Mesenchymal stem cell (in vitro differentiated cells and primary cell): ENCODE measurements around the gene PGAP6.

Experiments
- DNase-seq: peaks from one replicate; pipeline ENCODE4 v3.0.0-alpha.2; 2013
- H2AFZ ChIP-seq: one replicate; pipeline ENCODE4 v1.6.1; 2013; ENCODE audit warnings: low read depth, mild to moderate bottlenecking, control low read depth, inconsistent platforms, low read length, moderate library complexity
- H2AK5ac ChIP-seq: 2 replicates; pipeline ENCODE4 v1.6.1; 2013; ENCODE audit warnings: low read length, moderate library complexity, mild to moderate bottlenecking, inconsistent platforms; ENCODE audit not compliant: severe bottlenecking
- H2BK120ac ChIP-seq: one replicate; pipeline ENCODE4 v1.6.1; 2013; ENCODE audit warnings: low read depth, mild to moderate bottlenecking, inconsistent platforms, low read length, moderate library complexity
- H2BK12ac ChIP-seq, 2 experiments: one replicate each; pipeline ENCODE4 v1.6.1; 2013; ENCODE audit warnings: inconsistent platforms in 2 of 2, low read length in 2 of 2, mild to moderate bottlenecking in 2 of 2, moderate library complexity in 2 of 2, control low read depth in 1 of 2
- H2BK15ac ChIP-seq: one replicate; pipeline ENCODE4 v1.6.1; 2013; ENCODE audit warnings: mild to moderate bottlenecking, low read depth, inconsistent platforms; ENCODE audit not compliant: poor library complexity, severe bottlenecking
- H2BK5ac ChIP-seq: 2 replicates; pipeline ENCODE4 v1.6.1; 2013; ENCODE audit warnings: low read depth, mild to moderate bottlenecking, low read length, control low read depth, inconsistent platforms; ENCODE audit not compliant: poor library complexity, severe bottlenecking
- H3K14ac ChIP-seq, 2 experiments: one replicate each; pipeline ENCODE4 v1.6.1; 2013; ENCODE audit warnings: inconsistent platforms in 2 of 2, low read length in 2 of 2, control low read depth in 1 of 2, mild to moderate bottlenecking in 1 of 2, moderate library complexity in 1 of 2
- H3K18ac ChIP-seq, 2 experiments: one replicate each; pipeline ENCODE4 v1.6.1; 2013; ENCODE audit warnings: inconsistent platforms in 2 of 2, low read length in 2 of 2, control low read depth in 1 of 2, low read depth in 1 of 2, mild to moderate bottlenecking in 1 of 2
- H3K23ac ChIP-seq, 2 experiments: one replicate each; pipeline ENCODE4 v1.6.1; 2013; ENCODE audit warnings: inconsistent platforms in 2 of 2, low read length in 2 of 2, mild to moderate bottlenecking in 2 of 2, moderate library complexity in 2 of 2, control low read depth in 1 of 2
- H3K27ac ChIP-seq: 2 replicates; pipeline ENCODE4 v1.5.1; 2013; ENCODE audit warnings: mild to moderate bottlenecking, moderate library complexity, low read length, control low read depth, inconsistent platforms; ENCODE audit not compliant: poor library complexity, severe bottlenecking
- H3K27me3 ChIP-seq, 2 experiments: 2 replicates each; pipeline versions ENCODE4 v1.6.1 to v1.7.0; 2013; ENCODE audit warnings: low read length in 2 of 2, mild to moderate bottlenecking in 2 of 2, moderate library complexity in 2 of 2, control low read depth in 1 of 2, inconsistent platforms in 1 of 2; ENCODE audit not compliant: control insufficient read depth in 1 of 2, insufficient read depth in 1 of 2
- H3K36me3 ChIP-seq, 2 experiments: 2 replicates each; pipeline versions ENCODE4 v1.6.1 to v1.7.0; 2013; ENCODE audit warnings: low read length in 2 of 2, control low read depth in 1 of 2, inconsistent platforms in 1 of 2, low read depth in 1 of 2, mild to moderate bottlenecking in 1 of 2; ENCODE audit not compliant: insufficient read depth in 2 of 2, control insufficient read depth in 1 of 2
- H3K4ac ChIP-seq, 2 experiments: one replicate each; pipeline ENCODE4 v1.6.1; 2013; ENCODE audit warnings: inconsistent platforms in 2 of 2, low read length in 2 of 2, mild to moderate bottlenecking in 2 of 2, moderate library complexity in 2 of 2, control low read depth in 1 of 2, low read depth in 1 of 2
- H3K4me1 ChIP-seq: 2 replicates; pipeline ENCODE4 v1.6.1; 2013; ENCODE audit warnings: low read depth, low read length, control low read depth; ENCODE audit not compliant: control insufficient read depth, insufficient read depth
- H3K4me2 ChIP-seq: 2 replicates; pipeline ENCODE4 v1.6.1; 2013; ENCODE audit warnings: low read length, mild to moderate bottlenecking, inconsistent platforms; ENCODE audit not compliant: poor library complexity, severe bottlenecking
- H3K4me3 ChIP-seq, 2 experiments: 2 replicates each; pipeline versions ENCODE4 v1.5.1 to v1.7.0; 2013; ENCODE audit warnings: low read length in 2 of 2, mild to moderate bottlenecking in 2 of 2, control low read depth in 1 of 2, low read depth in 1 of 2; ENCODE audit not compliant: insufficient read depth in 1 of 2
- H3K79me1 ChIP-seq: replicated peaks from 2 replicates; pipeline ENCODE4 v1.6.1; 2013; ENCODE audit warnings: mild to moderate bottlenecking, control low read depth, low read length, inconsistent platforms; ENCODE audit not compliant: poor library complexity, severe bottlenecking
- H3K9ac ChIP-seq: 2 replicates; pipeline ENCODE4 v1.7.0; 2013; ENCODE audit warnings: mild to moderate bottlenecking, low read length, moderate library complexity
- H3K9me3 ChIP-seq: 2 replicates; pipeline ENCODE4 v1.7.0; 2013; ENCODE audit warnings: mild to moderate bottlenecking, low read length; ENCODE audit not compliant: control insufficient read depth
- H4K8ac ChIP-seq: one replicate; pipeline ENCODE4 v1.6.1; 2013; ENCODE audit warnings: inconsistent platforms, mild to moderate bottlenecking, low read length, moderate library complexity
- H4K91ac ChIP-seq: one replicate; pipeline ENCODE4 v1.6.1; 2013; ENCODE audit warnings: mild to moderate bottlenecking, low read length, inconsistent platforms
- WGBS: methylation state at CpG from one replicate; pipeline ENCODE4 v1.1.7; 2013; ENCODE audit warnings: mixed read lengths; 5-methylcytosine and 5-hydroxymethylcytosine counted together

The PGAP6 gene

DNA sequence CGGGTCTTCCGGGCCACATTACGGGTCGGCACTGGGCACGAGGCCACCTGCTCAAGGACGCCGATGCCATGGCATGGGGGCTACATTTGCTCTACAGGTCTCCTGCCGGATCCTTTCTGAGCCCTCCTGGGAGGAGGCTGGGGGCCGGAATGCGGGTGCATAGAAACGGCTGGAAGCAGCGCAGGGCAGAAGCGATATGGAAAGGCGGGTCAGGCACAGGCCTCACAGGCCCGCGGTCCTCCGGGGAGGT, 57.7 kb downstream of the PGAP6 start:
- Histone ChIP-seq H2BK15ac (no peak overlapping the region), H2AFZ (no peak overlapping the region), H2BK120ac (no peak overlapping the region), H2BK12ac (no peak overlapping the region), H3K23ac (no peak overlapping the region), H3K27ac (no peak overlapping the region), H3K14ac (no peak overlapping the region), H3K79me1 (peaks cover 30% of the 10 kb centered on the region), H3K9me3 (no peaks in the 10 kb centered on the region), H3K36me3 (peaks cover 3 to 26% of the 10 kb centered on the region in 2 experiments), H3K4me3 (no peak overlapping the region), H3K18ac (no peak overlapping the region), H4K8ac (no peak overlapping the region), H4K91ac (no peak overlapping the region), H2BK5ac (no peak overlapping the region), H3K4ac (no peak overlapping the region), H3K4me1 (peaks cover 33% of the 10 kb centered on the region), H3K4me2 (no peak overlapping the region), H3K9ac (no peak overlapping the region), H3K27me3 (no peaks in the 10 kb centered on the region), H2AK5ac (no peak overlapping the region)
- DNase-seq = no peak
- WGBS = 96% methylated on average over 17 of the region's 17 CpGs

DNA sequence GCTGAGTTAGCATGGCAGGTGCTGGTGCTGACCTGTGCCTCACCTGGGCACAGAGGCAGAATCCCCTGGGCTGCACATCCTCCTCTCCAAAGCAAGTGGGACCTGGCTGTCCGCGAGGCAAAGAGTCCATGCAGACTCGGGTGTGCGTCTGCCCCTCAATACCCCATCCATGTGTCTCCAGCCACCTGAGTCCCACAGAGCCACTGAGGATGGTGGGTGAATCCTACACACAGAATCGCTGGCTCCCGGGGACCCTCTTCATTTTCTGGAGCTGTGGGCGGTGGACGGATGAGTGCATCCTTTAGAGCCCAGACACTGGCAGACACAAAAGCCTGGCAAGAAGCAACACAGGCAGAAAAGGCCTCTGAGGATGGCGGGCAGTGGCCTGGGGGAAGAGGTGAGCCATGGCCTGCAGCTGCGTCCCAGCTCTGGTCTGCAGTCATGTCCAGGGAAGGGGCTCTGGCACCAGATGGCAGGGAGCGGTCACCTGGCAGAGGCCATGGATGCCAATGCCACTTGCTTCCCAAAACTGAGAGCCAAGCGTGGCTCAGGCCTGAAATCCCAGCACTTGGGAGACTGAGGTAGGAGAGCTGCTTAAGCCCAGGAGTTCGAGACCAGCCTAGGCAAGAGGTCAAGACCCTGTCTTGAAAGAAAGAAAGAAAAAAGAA, 59.2 kb downstream of the PGAP6 start:
- H3K36me3 ChIP-seq = peaks cover 15 to 40% of the 10 kb centered on the region in 2 experiments
- WGBS = 97% methylated on average over 13 of the region's 13 CpGs
- no peak overlapping the region for H3K4ac ChIP-seq
- no peak overlapping the region for H2BK5ac ChIP-seq
- no peak overlapping the region for H3K27ac ChIP-seq
- no peak overlapping the region for H3K4me3 ChIP-seq
- H3K14ac ChIP-seq = no peak overlapping the region
- peaks cover 38% of the 10 kb centered on the region for H3K79me1 ChIP-seq
- no peak overlapping the region for H3K18ac ChIP-seq
- no peak overlapping the region for H3K23ac ChIP-seq
- no peak overlapping the region for H2AK5ac ChIP-seq
- no peak overlapping the region for H2AFZ ChIP-seq
- H2BK12ac ChIP-seq = no peak overlapping the region
- no peak overlapping the region for H3K9ac ChIP-seq
- H4K91ac ChIP-seq = no peak overlapping the region
- H3K27me3 ChIP-seq = no peaks in the 10 kb centered on the region
- H2BK120ac ChIP-seq = no peak overlapping the region
- peaks cover 27% of the 10 kb centered on the region for H3K4me1 ChIP-seq
- DNase-seq = no peak
- H2BK15ac ChIP-seq = no peak overlapping the region
- no peak overlapping the region for H4K8ac ChIP-seq
- H3K4me2 ChIP-seq = no peak overlapping the region
- no peaks in the 10 kb centered on the region for H3K9me3 ChIP-seq

DNA sequence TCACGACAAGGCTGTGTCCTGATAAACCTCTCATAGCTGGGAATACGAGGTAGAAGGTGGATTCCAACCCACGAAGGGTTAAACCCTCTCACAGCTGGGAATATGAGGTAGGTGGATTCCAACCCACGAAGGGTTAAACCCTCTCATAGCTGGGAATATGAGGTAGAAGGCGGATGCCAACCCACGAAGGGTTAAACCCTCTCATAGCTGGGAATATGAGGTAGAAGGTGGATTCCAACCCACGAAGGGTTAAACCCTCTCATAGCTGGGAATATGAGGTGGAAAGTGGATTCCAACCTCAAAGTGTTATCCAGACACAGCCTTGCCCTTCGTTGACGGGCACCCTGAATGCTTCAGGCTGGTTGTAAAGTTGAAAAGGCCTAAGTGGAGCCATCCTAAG, 60.2 kb downstream of the PGAP6 start:
- Histone ChIP-seq H3K9me3 (no peaks in the 10 kb centered on the region), H3K4me1 (peaks cover 26% of the 10 kb centered on the region), H3K27ac (no peak overlapping the region), H3K23ac (no peak overlapping the region), H3K9ac (no peak overlapping the region), H2AFZ (no peak overlapping the region), H3K36me3 (peaks cover 15 to 47% of the 10 kb centered on the region in 2 experiments), H2BK12ac (no peak overlapping the region), H2AK5ac (no peak overlapping the region), H2BK5ac (no peak overlapping the region), H3K4me2 (no peak overlapping the region), H4K8ac (no peak overlapping the region), H2BK120ac (no peak overlapping the region), H3K18ac (no peak overlapping the region), H2BK15ac (no peak overlapping the region), H3K79me1 (peaks cover 46% of the 10 kb centered on the region), H3K4ac (no peak overlapping the region), H3K14ac (no peak overlapping the region), H3K4me3 (no peak overlapping the region), H4K91ac (no peak overlapping the region), H3K27me3 (no peaks in the 10 kb centered on the region)
- DNase-seq = no peak
- 84% methylated on average over 9 of the region's 9 CpGs for WGBS
